ENCODE data around the gene ZNRF1. TPM values are rescaled to one million over a fixed set of nuclear protein-coding genes. Genes with fewer than 3 reads are reported as not detected.

ZNRF1 gene
- total RNA-seq, result 26.0 and 26.8 TPM in 2 replicates

DNA sequence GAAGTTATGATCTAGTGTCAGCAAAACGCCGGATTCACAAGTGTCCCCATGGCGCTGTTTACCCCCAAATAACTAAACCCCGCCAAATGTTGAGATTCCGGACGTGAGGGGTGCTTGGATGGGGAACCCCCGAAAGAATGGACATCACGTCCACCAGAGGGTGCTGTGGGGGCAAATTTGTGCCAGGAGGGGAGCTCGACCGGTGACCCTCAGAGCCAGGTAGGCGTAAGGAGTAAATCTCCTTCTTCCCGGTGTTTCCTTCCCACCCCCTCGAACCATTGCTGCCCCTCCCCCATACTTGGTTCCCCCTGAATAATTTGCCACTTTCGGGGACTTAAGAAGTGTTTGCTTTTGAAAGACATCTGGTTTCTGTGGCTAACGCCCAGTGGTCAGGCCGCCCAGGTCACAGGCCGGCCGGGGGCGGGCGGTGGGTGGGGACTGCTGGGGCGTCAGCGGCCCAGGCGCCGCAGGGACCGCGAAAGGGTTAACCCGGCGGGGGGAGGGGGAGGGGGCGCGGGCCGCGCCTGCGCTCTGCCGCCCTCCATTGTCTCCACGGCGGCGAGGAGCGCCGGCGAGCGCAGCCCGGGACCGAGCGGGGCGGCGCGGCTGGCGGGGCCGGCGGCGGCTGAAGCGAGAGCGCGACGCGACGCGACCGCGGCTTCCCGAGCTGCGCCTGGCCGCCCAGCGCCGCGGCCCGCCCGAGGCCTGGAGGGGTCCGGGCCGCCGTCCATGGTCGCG lies at the start of gene ZNRF1:
Gene ZNRF1 (plus strand): TSS at position 544 of the 738 bp plus-strand sequence. CDS start 648 bp downstream, outside the sequence.
- TF ChIP-seq, protein P1, sequence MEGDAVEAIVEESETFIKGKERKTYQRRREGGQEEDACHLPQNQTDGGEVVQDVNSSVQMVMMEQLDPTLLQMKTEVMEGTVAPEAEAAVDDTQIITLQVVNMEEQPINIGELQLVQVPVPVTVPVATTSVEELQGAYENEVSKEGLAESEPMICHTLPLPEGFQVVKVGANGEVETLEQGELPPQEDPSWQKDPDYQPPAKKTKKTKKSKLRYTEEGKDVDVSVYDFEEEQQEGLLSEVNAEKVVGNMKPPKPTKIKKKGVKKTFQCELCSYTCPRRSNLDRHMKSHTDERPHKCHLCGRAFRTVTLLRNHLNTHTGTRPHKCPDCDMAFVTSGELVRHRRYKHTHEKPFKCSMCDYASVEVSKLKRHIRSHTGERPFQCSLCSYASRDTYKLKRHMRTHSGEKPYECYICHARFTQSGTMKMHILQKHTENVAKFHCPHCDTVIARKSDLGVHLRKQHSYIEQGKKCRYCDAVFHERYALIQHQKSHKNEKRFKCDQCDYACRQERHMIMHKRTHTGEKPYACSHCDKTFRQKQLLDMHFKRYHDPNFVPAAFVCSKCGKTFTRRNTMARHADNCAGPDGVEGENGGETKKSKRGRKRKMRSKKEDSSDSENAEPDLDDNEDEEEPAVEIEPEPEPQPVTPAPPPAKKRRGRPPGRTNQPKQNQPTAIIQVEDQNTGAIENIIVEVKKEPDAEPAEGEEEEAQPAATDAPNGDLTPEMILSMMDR (conservative IDR thresholded peaks at IDR 0.05; ENCODE audit: low read depth, low read length), result peak; percentile 82
- no peak for DNase-seq (ENCODE audit: low read depth)
- H3K4me3 ChIP-seq (ENCODE audit: low read depth, low read length), result peak within 1 kb of the TSS; percentile 76

GRCh38 chr16:74949309-74949708 lies 49.5 kb upstream of the ZNRF1 start:
- no peak for DNase-seq (ENCODE audit: low read depth)
- no peak overlapping the region for H3K4me3 ChIP-seq (ENCODE audit: low read depth, low read length)
- TF ChIP-seq, protein P1 (conservative IDR thresholded peaks at IDR 0.05; ENCODE audit: low read depth, low read length), result no peak

DNA sequence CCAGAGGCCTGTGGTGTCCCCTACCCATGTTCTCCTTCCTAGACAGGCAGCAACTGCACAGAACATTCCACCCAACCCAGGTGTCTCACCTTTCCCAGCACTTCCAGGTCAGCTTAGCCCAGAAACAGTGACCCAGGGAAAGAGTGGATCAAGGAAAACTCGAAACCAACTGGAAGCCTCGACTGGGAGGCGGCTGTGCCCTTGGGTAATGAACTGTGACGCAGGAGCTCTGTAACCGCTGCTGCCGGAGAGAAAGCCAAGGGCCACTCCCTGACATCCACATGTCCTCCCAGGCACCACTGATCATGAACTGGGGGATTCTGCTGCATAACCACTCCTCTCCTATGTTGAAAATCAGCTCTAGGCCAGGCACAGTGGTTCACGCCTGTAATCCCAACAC lies 48.3 kb upstream of the ZNRF1 start:
- TF ChIP-seq, protein P1 (conservative IDR thresholded peaks at IDR 0.05; ENCODE audit: low read depth, low read length), result no peak
- no peak for DNase-seq (ENCODE audit: low read depth)
- no peak overlapping the region for H3K4me3 ChIP-seq (ENCODE audit: low read depth, low read length)

GRCh38 chr16:74951206-74951605 lies 47.6 kb upstream of the ZNRF1 start:
- TF ChIP-seq, protein P1 (conservative IDR thresholded peaks at IDR 0.05; ENCODE audit: low read depth, low read length), result no peak
- no peak overlapping the region for H3K4me3 ChIP-seq (ENCODE audit: low read depth, low read length)
- DNase-seq (ENCODE audit: low read depth), result no peak

DNA sequence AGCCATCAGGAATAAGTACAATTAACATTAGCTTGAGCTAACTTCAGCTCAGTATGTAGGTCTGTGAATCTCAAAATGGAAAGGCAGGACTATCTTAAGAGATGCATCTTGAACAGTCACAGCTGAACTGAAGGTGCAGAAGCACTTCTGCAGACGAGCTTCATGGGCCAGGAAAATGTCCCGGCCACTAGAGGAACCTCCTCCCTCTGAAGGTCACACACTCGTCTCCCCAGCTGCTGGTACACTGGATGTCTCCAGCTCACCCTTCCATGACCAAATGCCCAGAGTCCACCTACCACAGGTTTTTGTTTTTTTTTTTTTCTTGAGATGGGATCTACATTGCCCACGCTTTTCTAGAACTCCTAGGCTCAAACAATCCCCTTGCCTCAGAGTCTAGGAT lies 47.1 kb upstream of the ZNRF1 start:
- no peak for DNase-seq (ENCODE audit: low read depth)
- H3K4me3 ChIP-seq (ENCODE audit: low read depth, low read length), result no peak overlapping the region
- TF ChIP-seq, protein P1 (conservative IDR thresholded peaks at IDR 0.05; ENCODE audit: low read depth, low read length), result no peak

DNA sequence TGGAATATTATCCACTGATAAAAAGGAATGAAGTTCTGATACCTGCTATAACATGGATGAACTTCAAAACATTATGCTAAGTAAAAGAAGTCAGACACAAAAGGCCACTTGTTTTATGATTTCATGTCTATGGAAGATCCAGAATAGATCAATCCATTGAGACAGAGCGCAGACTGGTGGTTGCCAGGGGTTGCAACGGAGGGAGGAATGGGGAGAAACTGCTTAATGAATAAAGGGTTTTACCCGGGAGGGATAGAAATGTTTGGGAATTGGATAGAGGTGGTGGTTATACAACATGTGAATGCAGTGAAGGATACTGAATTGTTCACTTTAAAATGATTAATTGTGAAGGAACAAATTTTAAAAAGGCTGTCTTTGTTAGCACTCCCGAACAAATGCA lies 44.1 kb upstream of the ZNRF1 start:
- TF ChIP-seq, protein P1 (conservative IDR thresholded peaks at IDR 0.05; ENCODE audit: low read depth, low read length), result no peak
- no peak overlapping the region for H3K4me3 ChIP-seq (ENCODE audit: low read depth, low read length)
- DNase-seq (ENCODE audit: low read depth), result no peak

DNA sequence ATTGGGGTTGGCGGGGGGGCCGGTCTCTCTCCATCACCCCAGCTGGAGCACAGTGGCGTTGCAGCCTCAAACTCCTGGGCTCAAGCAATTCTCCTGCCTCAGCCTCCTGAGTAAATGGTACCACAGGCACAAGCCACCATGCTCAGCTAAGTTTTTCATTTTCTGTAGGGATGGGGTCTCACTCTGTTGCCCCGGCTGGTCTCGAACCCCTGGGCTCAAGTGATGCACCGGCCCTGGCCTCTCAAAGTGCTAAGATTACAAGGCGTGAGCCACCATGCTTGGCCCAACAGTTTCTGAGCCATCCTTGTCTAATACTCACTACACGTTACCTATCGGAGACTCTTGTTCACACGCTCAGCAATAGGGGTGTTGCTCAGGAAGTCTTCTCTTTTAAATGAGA lies 25.5 kb upstream of the ZNRF1 start:
- no peak for DNase-seq (ENCODE audit: low read depth)

More for the DNA sequence above, 25.5 kb upstream of the ZNRF1 start:
- H3K4me3 ChIP-seq (ENCODE audit: low read depth, low read length), result no peak overlapping the region
- TF ChIP-seq, protein P1 (conservative IDR thresholded peaks at IDR 0.05; ENCODE audit: low read depth, low read length), result no peak
